ENCODE measurements around the gene TEX26.

DNA sequence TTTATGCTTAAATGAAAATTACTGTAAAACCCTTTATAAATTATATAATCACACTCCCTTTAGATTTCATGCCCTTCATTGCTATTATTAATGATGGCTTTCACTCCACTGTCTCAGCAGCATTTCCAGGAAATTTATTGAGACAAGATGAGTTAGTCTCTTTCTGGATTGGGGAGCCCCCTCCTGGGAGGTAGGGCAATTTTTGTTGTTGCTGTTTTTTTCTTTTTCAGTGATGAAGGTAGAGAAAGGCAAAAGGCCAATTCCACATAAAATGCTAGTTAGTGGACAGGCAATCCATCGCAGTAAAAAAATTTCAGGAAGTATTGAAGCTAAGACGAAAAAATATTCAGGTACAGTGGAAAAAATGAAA is 80.2 kb downstream of the TEX26 start:
- TF ChIP-seq POLR2AphosphoS5 (IDR thresholded peaks at IDR 0.05; ENCODE audit: borderline replicate concordance, low read depth, low read length), result no peak; the same call in 1 of the 2 replicates
- no peak for TF ChIP-seq EZH2 (IDR thresholded peaks at IDR 0.05)
